Astrocyte (in vitro differentiated cells and primary cell): ENCODE measurements around the gene COX10. TPM values are rescaled to one million over a fixed set of nuclear protein-coding genes. Genes with fewer than 3 reads are reported as not detected.

Experiments
- DNase-seq: peaks from one replicate; pipeline ENCODE4 v3.0.0-alpha.2; 2010; ENCODE audit warnings: low read depth
- FAIRE-seq: peaks from 2 replicates; lab custom pipeline; 2011; peaks lifted over from hg19 to GRCh38; lab: Jason Lieb, UNC
- H2AFZ ChIP-seq: 2 replicates; pipeline ENCODE4 v1.6.0; 2012; ENCODE audit warnings: low read depth, low read length, inconsistent platforms
- H3K27ac ChIP-seq: 2 replicates; pipeline ENCODE4 v1.5.1; 2011; ENCODE audit warnings: low read depth, low read length, inconsistent platforms
- H3K27me3 ChIP-seq: 2 replicates; pipeline ENCODE4 v1.6.0; 2011; ENCODE audit warnings: low read length, inconsistent platforms; ENCODE audit not compliant: insufficient read depth
- H3K36me3 ChIP-seq: 2 replicates; pipeline ENCODE4 v1.5.1; 2011; ENCODE audit warnings: low read length, inconsistent platforms; ENCODE audit not compliant: insufficient read depth
- H3K4me1 ChIP-seq: 2 replicates; pipeline ENCODE4 v1.5.1; 2011; ENCODE audit warnings: low read length, inconsistent platforms; ENCODE audit not compliant: insufficient read depth
- H3K4me2 ChIP-seq: 2 replicates; pipeline ENCODE4 v1.6.0; 2012; ENCODE audit warnings: low read length, inconsistent platforms
- H3K4me3 ChIP-seq: 2 replicates; pipeline ENCODE4 v1.5.1; 2011; ENCODE audit warnings: low read depth, mild to moderate bottlenecking, low read length, inconsistent platforms; ENCODE audit not compliant: insufficient read depth
- H3K79me2 ChIP-seq: 2 replicates; pipeline ENCODE4 v1.6.0; 2012; ENCODE audit warnings: mild to moderate bottlenecking, low read length, inconsistent platforms; ENCODE audit not compliant: insufficient read depth
- H3K9ac ChIP-seq: 2 replicates; pipeline ENCODE4 v1.6.0; 2012; ENCODE audit warnings: mild to moderate bottlenecking, low read length, inconsistent platforms
- H3K9me3 ChIP-seq: 2 replicates; pipeline ENCODE4 v1.5.1; 2012; ENCODE audit warnings: low read depth, mild to moderate bottlenecking, low read length, inconsistent platforms; ENCODE audit not compliant: insufficient read depth
- H4K20me1 ChIP-seq: 2 replicates; pipeline ENCODE4 v1.6.0; 2012; ENCODE audit warnings: low read length, inconsistent platforms; ENCODE audit not compliant: insufficient read depth
- H3K27ac Mint-ChIP-seq: one replicate; pipeline ENCODE4 v1.8.0; 2021; ENCODE audit warnings: mild to moderate bottlenecking, mixed read lengths; ENCODE audit not compliant: unreplicated experiment
- H3K27me3 Mint-ChIP-seq: one replicate; pipeline ENCODE4 v1.8.0; 2021; ENCODE audit warnings: low read depth, mixed read lengths; ENCODE audit not compliant: unreplicated experiment
- H3K36me3 Mint-ChIP-seq: one replicate; pipeline ENCODE4 v1.8.0; 2021; ENCODE audit warnings: low read depth, mixed read lengths; ENCODE audit not compliant: unreplicated experiment
- H3K4me1 Mint-ChIP-seq: one replicate; pipeline ENCODE4 v1.8.0; 2021; ENCODE audit warnings: low read depth, mixed read lengths; ENCODE audit not compliant: unreplicated experiment
- H3K4me3 Mint-ChIP-seq: one replicate; pipeline ENCODE4 v1.8.0; 2021; ENCODE audit warnings: mild to moderate bottlenecking, moderate library complexity, mixed read lengths; ENCODE audit not compliant: unreplicated experiment
- H3K9me3 Mint-ChIP-seq: one replicate; pipeline ENCODE4 v1.8.0; 2021; ENCODE audit warnings: mild to moderate bottlenecking, mixed read lengths; ENCODE audit not compliant: unreplicated experiment
- CTCF ChIP-seq: IDR thresholded peaks from 2 replicates; pipeline ENCODE4 v1.5.1; 2011; ENCODE audit warnings: low read depth, mild to moderate bottlenecking, inconsistent platforms, low read length, moderate library complexity; ENCODE audit not compliant: insufficient read depth
- EZH2 ChIP-seq: IDR thresholded peaks from 2 replicates; pipeline ENCODE4 v1.6.1; 2012; ENCODE audit warnings: mild to moderate bottlenecking, low read length, inconsistent platforms; ENCODE audit not compliant: insufficient read depth
- total RNA-seq: library from RNA; stranded (reverse); gene quantifications from 2 replicates; pipeline ENCODE4 v1.2.1, GENCODE V29; 2021

The COX10 gene
- total RNA-seq, 1 donor from 2014 or later, result 16.4 TPM

GRCh38 chr17:14205992-14206461, 136.7 kb downstream of the COX10 start:
- Histone ChIP-seq H3K9me3 (no peaks in the 10 kb centered on the region), H4K20me1 (peaks cover 9% of the 10 kb centered on the region), H3K4me2 (no peak overlapping the region), H3K79me2 (no peaks in the 10 kb centered on the region), H3K27me3 (no peaks in the 10 kb centered on the region), H3K4me3 (no peak overlapping the region), H3K36me3 (peaks cover 4% of the 10 kb centered on the region), H3K9ac (no peak overlapping the region), H3K4me1 (no peaks in the 10 kb centered on the region), H3K27ac (no peak overlapping the region), H2AFZ (no peak overlapping the region)
- H3K9me3 Mint-ChIP-seq, result peaks cover 3% of the 10 kb centered on the region
- DNase-seq (no peak), FAIRE-seq (no peak)
- no peak overlapping the region for H3K4me3 Mint-ChIP-seq
- H3K27me3 Mint-ChIP-seq, result no peaks in the 10 kb centered on the region
- no peak for TF ChIP-seq CTCF
- no peak for TF ChIP-seq EZH2
- peaks cover 5% of the 10 kb centered on the region for H3K4me1 Mint-ChIP-seq
- no peak overlapping the region for H3K27ac Mint-ChIP-seq
- peaks cover 24% of the 10 kb centered on the region for H3K36me3 Mint-ChIP-seq

GRCh38 chr17:14206891-14207290, 137.6 kb downstream of the COX10 start:
- Mint-ChIP-seq H3K27me3 (no peaks in the 10 kb centered on the region), H3K4me3 (no peak overlapping the region), H3K4me1 (no peaks in the 10 kb centered on the region), H3K9me3 (peaks cover 3% of the 10 kb centered on the region), H3K27ac (no peak overlapping the region), H3K36me3 (peaks cover 32% of the 10 kb centered on the region)
- Histone ChIP-seq H3K27me3 (no peaks in the 10 kb centered on the region), H3K9ac (no peak overlapping the region), H4K20me1 (peaks cover 9% of the 10 kb centered on the region), H3K36me3 (peaks cover 4% of the 10 kb centered on the region), H3K4me3 (no peak overlapping the region), H3K4me2 (no peak overlapping the region), H3K27ac (no peak overlapping the region), H3K4me1 (no peaks in the 10 kb centered on the region), H3K9me3 (no peaks in the 10 kb centered on the region), H3K79me2 (no peaks in the 10 kb centered on the region), H2AFZ (no peak overlapping the region)
- DNase-seq (no peak), FAIRE-seq (no peak)
- no peak for TF ChIP-seq CTCF
- no peak for TF ChIP-seq EZH2

GRCh38 chr17:14207791-14208190, 138.5 kb downstream of the COX10 start:
- no peak for FAIRE-seq
- TF ChIP-seq EZH2 (no peak), CTCF (no peak)

More at GRCh38 chr17:14207791-14208190, 138.5 kb downstream of the COX10 start:
- H3K4me3 ChIP-seq, result no peak overlapping the region
- H3K27me3 Mint-ChIP-seq, result no peaks in the 10 kb centered on the region
- no peaks in the 10 kb centered on the region for H3K4me1 Mint-ChIP-seq
- DNase-seq, result no peak
- H3K9me3 Mint-ChIP-seq, result peaks cover 3% of the 10 kb centered on the region
- peaks cover 4% of the 10 kb centered on the region for H3K36me3 ChIP-seq
- H3K36me3 Mint-ChIP-seq, result peaks cover 34% of the 10 kb centered on the region
- peaks cover 9% of the 10 kb centered on the region for H4K20me1 ChIP-seq
- H2AFZ ChIP-seq, result no peak overlapping the region
- no peak overlapping the region for H3K4me2 ChIP-seq
- H3K27ac Mint-ChIP-seq, result no peak overlapping the region
- no peak overlapping the region for H3K27ac ChIP-seq
- H3K27me3 ChIP-seq, result no peaks in the 10 kb centered on the region
- no peak overlapping the region for H3K9ac ChIP-seq
- no peaks in the 10 kb centered on the region for H3K4me1 ChIP-seq
- H3K79me2 ChIP-seq, result no peaks in the 10 kb centered on the region
- no peaks in the 10 kb centered on the region for H3K9me3 ChIP-seq
- H3K4me3 Mint-ChIP-seq, result no peak overlapping the region
